Gastrocnemius medialis (tissue), 4 donors: ENCODE results near the gene PPFIA2. TPM values are rescaled to one million over a fixed set of nuclear protein-coding genes. Genes with fewer than 3 reads are reported as not detected.

Experiments used
- ATAC-seq, 2 donors: fragments of 150-250 bp; one replicate each; pipeline ENCODE4 v1.9.1; 2016
- DNase-seq, 2 donors: peaks; one replicate each; pipeline ENCODE4 v3.0.0-alpha.2; 2019
- H3K27ac ChIP-seq, 4 donors: fragments of 200-600 bp; sonication (generic); 1 replicate in 1 of 4; 2 replicates in 3 of 4; pipeline ENCODE4 v1.5.1; 2016 to 2018; ENCODE audit warnings: mild to moderate bottlenecking in 2 of 4, moderate library complexity in 1 of 4
- H3K27me3 ChIP-seq, 3 donors: fragments of 200-600 bp; sonication (generic) in 2 of 3; 1 replicate in 1 of 3; 2 replicates in 2 of 3; pipeline versions ENCODE4 v1.5.1 to v1.6.0; 2016 to 2019; ENCODE audit warnings: mild to moderate bottlenecking in 1 of 3, moderate library complexity in 1 of 3
- H3K36me3 ChIP-seq, 2 donors: fragments of 200-600 bp; sonication (generic) in 1 of 2; one replicate each; pipeline ENCODE4 v1.5.1; 2017 to 2018
- H3K4me1 ChIP-seq, 2 donors: fragments of 200-600 bp; sonication (generic) in 1 of 2; one replicate each; pipeline ENCODE4 v1.5.1; 2016 to 2017; ENCODE audit warnings: mild to moderate bottlenecking in 2 of 2
- H3K4me3 ChIP-seq, 4 donors: fragments of 200-600 bp; sonication (generic) in 3 of 4; 1 replicate in 1 of 4; 2 replicates in 3 of 4; pipeline ENCODE4 v1.5.1; 2016 to 2019; ENCODE audit warnings: mild to moderate bottlenecking in 2 of 4
- H3K9me3 ChIP-seq, 3 donors: fragments of 200-600 bp; sonication (generic) in 2 of 3; 1 replicate in 1 of 3; 2 replicates in 2 of 3; pipeline ENCODE4 v1.5.1; 2016 to 2019
- CTCF ChIP-seq, 5 experiments: fragments of 450-650 bp in 3 of 5; fragments of 200-600 bp in 2 of 5; sonication (generic) in 2 of 5; IDR thresholded peaks in 4 of 5; conservative IDR thresholded peaks in 1 of 5; 1 replicate in 4 of 5; 2 replicates in 1 of 5; pipeline ENCODE4 v1.5.1; 2016 to 2019; ENCODE audit warnings: antibody characterized with exemption in 5 of 5, mild to moderate bottlenecking in 3 of 5, moderate library complexity in 3 of 5
- POLR2A ChIP-seq, 2 donors: fragments of 450-650 bp; IDR thresholded peaks; one replicate each; pipeline ENCODE4 v1.6.1; 2017; ENCODE audit warnings: antibody characterized with exemption in 2 of 2, mild to moderate bottlenecking in 2 of 2, moderate library complexity in 2 of 2
- in situ Hi-C, 4 donors: fragments of 200-750 bp; cut with MboI; loops; one replicate each; pipeline versions ENCODE4 v1.15.0 to v1.8.0; 2017; ENCODE audit warnings: low sequenced_read_pairs in 4 of 4
- intact Hi-C: fragments of 100-400 bp; cut with DNase I; formaldehyde crosslinking; loops from one replicate; pipeline ENCODE4 v1.15.1; 2023; ENCODE audit warnings: low total_unique reads
- total RNA-seq, 4 donors: library from RNA; depleted of rRNA; stranded (reverse); fragments of >200 nt; gene quantifications; one replicate each; pipeline versions ENCODE4 v1.1.0 to v1.2.3, GENCODE V29; 2016

Gene PPFIA2
- total RNA-seq, 4 donors from 2014 or later, result 0.04 TPM; not detected in 3

- H3K27me3 ChIP-seq, result no peaks in the 10 kb centered on the region
- no peaks in the 10 kb centered on the region for H3K9me3 ChIP-seq
- TF ChIP-seq CTCF (IDR thresholded peaks at IDR 0.05 in 4 of 5, conservative IDR thresholded peaks at IDR 0.05 in 1 of 5), result no peak
- no peak for TF ChIP-seq POLR2A (IDR thresholded peaks at IDR 0.05)
- in situ Hi-C loops, result loop anchor here in 1 of 4 donors (25.0 kb wide), 1 partner anchor 863 kb away; no protein-coding TSS in a partner anchor
- DNase-seq, result no peak
- intact Hi-C loops, result no loop called here
- ATAC-seq, result no peak
- no peaks in the 10 kb centered on the region for H3K36me3 ChIP-seq
- H3K27ac ChIP-seq, result no peak overlapping the region
- no peaks in the 10 kb centered on the region for H3K4me1 ChIP-seq
- no peak overlapping the region for H3K4me3 ChIP-seq
These were observed 484.3 kb downstream of the PPFIA2 start for GRCh38 chr12:81274637-81275529.

- in situ Hi-C loops (loop anchor here in 1 of 4 donors (25.0 kb wide), 1 partner anchor 858 kb away; no protein-coding TSS in a partner anchor), intact Hi-C loops (no loop called here)
- TF ChIP-seq POLR2A (IDR thresholded peaks at IDR 0.05) (no peak), CTCF (IDR thresholded peaks at IDR 0.05 in 4 of 5, conservative IDR thresholded peaks at IDR 0.05 in 1 of 5) (no peak)
These were observed 488.8 kb downstream of the PPFIA2 start for GRCh38 chr12:81270385-81270784.

GRCh38 chr12:81263072-81263471, 496.1 kb downstream of the PPFIA2 start:
- Histone ChIP-seq H3K9me3 (no peaks in the 10 kb centered on the region), H3K27ac (no peak overlapping the region), H3K36me3 (no peaks in the 10 kb centered on the region), H3K27me3 (no peaks in the 10 kb centered on the region), H3K4me1 (no peaks in the 10 kb centered on the region), H3K4me3 (no peak overlapping the region)
- ATAC-seq, result no peak
- DNase-seq, result no peak
- no peak for TF ChIP-seq POLR2A (IDR thresholded peaks at IDR 0.05)
- no peak for TF ChIP-seq CTCF (IDR thresholded peaks at IDR 0.05 in 4 of 5, conservative IDR thresholded peaks at IDR 0.05 in 1 of 5)
- intact Hi-C loops (no loop called here), in situ Hi-C loops (loop anchor here in 1 of 4 donors (25.0 kb wide), 1 partner anchor 851 kb away; no protein-coding TSS in a partner anchor)

More at GRCh38 chr12:81270385-81270784, 488.8 kb downstream of the PPFIA2 start:
- Histone ChIP-seq H3K4me1 (no peaks in the 10 kb centered on the region), H3K4me3 (no peak overlapping the region), H3K27me3 (no peaks in the 10 kb centered on the region), H3K27ac (no peak overlapping the region), H3K9me3 (no peaks in the 10 kb centered on the region), H3K36me3 (no peaks in the 10 kb centered on the region)
- no peak for DNase-seq
- ATAC-seq, result no peak

GRCh38 chr12:81261508-81262207, 497.5 kb downstream of the PPFIA2 start:
- H3K27me3 ChIP-seq, result no peaks in the 10 kb centered on the region
- intact Hi-C loops, result no loop called here
- no peak overlapping the region for H3K4me3 ChIP-seq
- no peak for ATAC-seq
- H3K27ac ChIP-seq, result no peak overlapping the region
- TF ChIP-seq CTCF (IDR thresholded peaks at IDR 0.05 in 4 of 5, conservative IDR thresholded peaks at IDR 0.05 in 1 of 5), result no peak
- TF ChIP-seq POLR2A (IDR thresholded peaks at IDR 0.05), result no peak
- in situ Hi-C loops, result loop anchor here in 1 of 4 donors (25.0 kb wide), 1 partner anchor 849 kb away; no protein-coding TSS in a partner anchor
- no peaks in the 10 kb centered on the region for H3K36me3 ChIP-seq
- no peaks in the 10 kb centered on the region for H3K4me1 ChIP-seq
- no peak for DNase-seq
- H3K9me3 ChIP-seq, result no peaks in the 10 kb centered on the region
